ENCODE results near the gene DOC2B. TPM values are rescaled to one million over a fixed set of nuclear protein-coding genes. Genes with fewer than 3 reads are reported as not detected.
"Not testable (repeated sequence)": the region's sequence is repeated elsewhere in the genome, so short reads cannot be mapped to it uniquely, and the experiment has no call there.

The DOC2B gene
- 2.8 and 77.6 TPM in 2 replicates for total RNA-seq

- peak; percentile 43 for DNase-seq (ENCODE audit: low read depth)
Observed at GRCh38 chr17:181245-182049, at the start of gene DOC2B. Gene DOC2B, minus strand, starts transcription at chr17:181650. Its CDS starts 171 bp downstream, at chr17:181479.

DNA sequence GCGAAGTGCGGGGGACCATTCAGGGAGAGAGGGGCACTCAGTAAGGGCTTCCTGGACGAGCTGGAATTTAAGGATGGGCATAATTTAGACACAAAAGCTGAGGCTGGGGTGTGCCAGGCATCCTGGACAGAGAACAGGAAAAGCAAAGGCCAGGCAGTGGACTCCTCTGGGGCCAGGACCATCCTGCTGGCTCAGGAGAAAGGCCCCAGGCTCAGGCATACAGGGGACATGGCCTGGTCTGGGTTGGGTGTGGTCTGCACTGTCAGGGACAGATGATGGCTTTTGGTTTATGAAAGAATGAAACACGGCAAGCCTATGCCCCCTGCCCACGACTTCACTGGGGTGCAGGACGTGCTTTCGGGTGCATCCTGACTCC lies 48.9 kb upstream of the DOC2B start:
- DNase-seq (ENCODE audit: low read depth) = no peak

DNA sequence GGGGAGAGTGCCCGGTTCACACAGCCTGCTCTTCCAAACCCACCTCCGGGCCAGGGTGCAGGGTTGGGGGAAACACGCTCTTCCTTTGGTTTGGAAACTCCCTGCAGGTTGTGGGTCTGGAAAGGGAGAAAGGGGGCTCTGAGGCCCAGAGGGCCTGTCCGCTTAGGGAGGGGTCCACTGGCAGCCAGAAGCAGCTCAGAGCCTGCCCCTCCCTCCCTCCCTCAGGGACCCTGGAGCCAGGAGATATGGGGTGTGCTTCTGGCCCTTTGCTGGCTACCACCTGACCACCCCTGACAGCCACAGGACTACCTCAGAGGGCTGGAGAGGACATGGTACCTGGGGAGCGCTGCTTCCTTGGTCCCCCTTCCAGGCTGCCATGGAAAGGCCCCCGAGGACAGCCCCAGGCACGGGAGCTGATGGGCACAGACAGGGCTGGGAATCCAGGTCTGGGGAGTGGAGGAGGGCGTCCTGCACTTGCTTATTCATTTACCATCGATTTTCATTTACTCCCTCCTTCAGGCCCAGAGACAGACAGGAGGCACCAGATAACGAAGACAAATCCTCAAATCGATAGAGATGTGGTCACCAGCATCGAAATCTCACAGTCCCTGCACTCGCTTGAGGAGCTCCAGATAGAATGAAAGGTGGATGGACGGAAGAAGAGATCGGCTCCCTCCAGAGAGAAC lies 48.4 kb upstream of the DOC2B start:
- no peak for DNase-seq (ENCODE audit: low read depth)

- DNase-seq (ENCODE audit: low read depth) = no peak
Observed at GRCh38 chr17:228951-229708, 47.7 kb upstream of the DOC2B start.

DNA sequence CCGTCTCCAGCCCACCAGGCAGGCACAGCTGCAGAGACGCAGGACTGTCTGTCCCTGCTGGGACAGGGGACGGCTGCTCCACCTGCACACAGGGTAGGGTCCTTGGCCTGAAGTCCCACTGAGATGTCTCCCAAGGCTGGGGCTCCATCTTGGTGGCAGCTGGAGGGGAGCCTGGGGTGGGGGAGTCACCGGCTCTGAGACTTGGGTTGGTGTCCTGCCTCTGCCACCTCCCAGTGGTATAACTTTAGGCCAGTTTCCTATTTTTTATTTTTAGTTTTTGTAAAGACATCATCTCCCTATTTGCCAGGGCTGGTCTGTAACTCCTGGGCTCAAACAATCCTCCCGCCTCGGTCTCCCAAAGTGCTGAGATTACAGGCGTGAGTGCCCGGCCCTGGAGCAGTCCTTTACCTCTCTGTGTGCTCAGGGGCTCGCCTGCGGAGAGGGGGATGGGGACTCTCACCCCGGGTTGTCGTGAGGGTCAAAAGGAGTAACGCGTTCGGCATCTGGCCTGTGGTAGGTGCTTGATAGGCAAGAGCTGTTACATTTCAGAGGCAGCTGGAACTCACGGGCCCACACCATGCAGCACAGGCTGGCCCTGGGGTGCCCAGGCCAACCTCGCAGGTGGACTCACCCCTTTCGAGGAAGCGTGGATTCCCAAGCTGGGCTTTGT lies 46.6 kb upstream of the DOC2B start:
- no peak for DNase-seq (ENCODE audit: low read depth)

DNA sequence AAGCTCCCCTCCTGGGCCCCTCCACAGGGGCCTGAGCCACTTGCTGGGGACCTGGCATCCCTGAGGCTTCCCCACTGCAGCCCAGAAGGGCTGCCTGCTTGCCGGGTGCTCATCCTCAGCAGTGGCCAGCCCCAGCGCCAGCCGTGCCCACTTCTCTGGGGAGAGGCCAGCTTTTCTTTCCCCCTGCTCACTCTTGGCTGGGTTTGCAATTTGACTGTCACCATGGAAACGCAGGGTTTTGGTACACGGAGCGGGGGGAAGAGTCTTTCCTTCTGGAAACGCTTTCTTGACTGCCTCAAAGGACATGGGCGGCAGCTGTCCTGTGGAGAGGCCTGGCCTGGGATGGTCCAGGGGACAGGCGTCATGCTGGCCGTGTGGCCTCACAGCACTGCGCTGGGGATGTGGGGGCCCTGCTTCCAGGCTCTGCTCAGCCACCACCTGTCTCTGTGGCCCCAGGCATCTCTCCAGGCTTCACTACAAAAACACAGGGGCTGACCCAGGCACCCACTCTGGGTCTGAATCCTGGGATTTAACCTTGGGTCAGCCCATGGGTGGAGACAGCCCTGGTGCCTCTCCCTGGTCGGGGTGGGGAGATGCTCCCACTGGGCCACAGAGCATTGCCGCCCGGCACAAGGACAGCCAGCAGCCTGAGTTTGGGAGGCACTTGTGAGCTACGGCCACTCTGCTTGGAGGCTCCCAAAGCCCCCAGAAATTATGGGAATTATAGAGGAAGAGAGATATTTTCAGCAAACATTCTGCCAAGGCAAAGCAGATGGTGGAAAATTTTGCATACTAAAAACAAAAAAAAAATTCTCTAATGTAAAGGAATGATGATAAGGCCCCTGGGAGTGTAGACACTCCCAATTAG lies 45.9 kb upstream of the DOC2B start:
- no peak for DNase-seq (ENCODE audit: low read depth)

DNA sequence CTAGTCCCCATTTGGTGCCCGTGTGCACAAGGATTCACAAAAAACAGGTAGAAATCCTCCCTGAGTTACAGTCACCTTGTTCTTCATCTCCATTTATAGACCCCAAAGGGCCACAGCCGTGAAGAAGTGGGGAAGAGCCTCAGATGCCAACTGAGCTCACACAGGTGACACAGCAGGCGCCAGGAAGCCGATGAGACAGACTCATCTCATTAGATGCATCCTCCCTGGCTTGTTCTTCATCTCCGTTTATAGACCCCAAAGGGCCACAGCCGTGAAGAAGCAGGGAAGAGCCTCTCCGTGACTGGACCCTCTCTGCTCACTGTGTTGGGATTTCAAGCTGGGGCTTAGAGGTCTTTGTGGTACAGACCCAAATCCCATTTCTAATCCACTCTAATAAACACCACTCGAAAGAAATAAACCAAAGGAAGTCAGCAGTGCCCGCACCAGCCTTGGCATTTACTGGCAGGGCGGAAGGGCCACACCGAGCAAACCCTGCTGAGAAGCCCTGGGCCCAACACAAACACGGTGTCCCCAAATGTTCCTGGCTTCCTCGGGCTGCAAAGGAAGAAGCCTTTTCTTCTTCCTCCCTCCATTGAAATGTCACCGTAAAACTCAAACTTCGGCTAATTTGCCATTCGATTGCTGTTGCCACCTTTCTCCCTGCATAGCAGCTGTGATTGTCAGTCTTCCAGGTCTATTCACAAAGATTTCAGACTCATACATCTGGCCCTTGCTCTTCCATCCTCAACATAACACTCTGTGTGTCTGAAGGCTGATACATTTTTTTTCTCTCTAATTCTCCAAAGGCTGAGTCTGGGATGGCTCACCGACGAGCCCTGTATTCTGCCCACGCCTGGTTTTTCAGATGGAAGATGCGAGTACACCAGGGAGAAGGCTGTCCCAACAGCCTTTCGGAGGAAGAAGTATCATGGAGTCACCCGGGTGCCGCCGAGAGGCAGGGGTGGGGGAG lies 44.9 kb upstream of the DOC2B start:
- no peak for DNase-seq (ENCODE audit: low read depth)

- DNase-seq (ENCODE audit: low read depth) = no peak
Observed at GRCh38 chr17:225551-225950, 44.1 kb upstream of the DOC2B start.

- DNase-seq (ENCODE audit: low read depth) = not testable (repeated sequence)
Observed at GRCh38 chr17:224576-224975, 43.1 kb upstream of the DOC2B start.

GRCh38 chr17:223723-224471 lies 42.4 kb upstream of the DOC2B start:
- no peak for DNase-seq (ENCODE audit: low read depth)

DNA sequence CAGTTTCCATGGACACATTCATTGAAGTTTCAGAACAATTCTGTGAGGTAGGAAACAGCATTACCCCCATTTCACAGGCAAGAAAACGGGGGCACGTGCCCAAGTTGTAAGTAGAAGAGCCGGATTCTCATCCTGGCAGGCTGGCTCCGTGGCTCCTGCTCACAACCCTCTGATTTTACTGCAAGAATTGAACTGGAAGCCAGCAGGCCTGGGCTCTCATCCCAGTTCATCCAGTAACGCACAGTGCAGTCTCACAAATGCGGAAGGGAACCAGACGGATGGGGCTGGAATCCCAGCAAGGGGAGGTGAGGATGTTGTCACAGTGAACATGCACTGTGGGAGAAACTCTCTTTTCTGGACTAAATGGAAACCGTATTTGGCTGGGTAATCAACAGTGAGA lies 40.7 kb upstream of the DOC2B start:
- no peak for DNase-seq (ENCODE audit: low read depth)

- no peak for DNase-seq (ENCODE audit: low read depth)
Observed at GRCh38 chr17:219696-220095, 38.2 kb upstream of the DOC2B start.

DNA sequence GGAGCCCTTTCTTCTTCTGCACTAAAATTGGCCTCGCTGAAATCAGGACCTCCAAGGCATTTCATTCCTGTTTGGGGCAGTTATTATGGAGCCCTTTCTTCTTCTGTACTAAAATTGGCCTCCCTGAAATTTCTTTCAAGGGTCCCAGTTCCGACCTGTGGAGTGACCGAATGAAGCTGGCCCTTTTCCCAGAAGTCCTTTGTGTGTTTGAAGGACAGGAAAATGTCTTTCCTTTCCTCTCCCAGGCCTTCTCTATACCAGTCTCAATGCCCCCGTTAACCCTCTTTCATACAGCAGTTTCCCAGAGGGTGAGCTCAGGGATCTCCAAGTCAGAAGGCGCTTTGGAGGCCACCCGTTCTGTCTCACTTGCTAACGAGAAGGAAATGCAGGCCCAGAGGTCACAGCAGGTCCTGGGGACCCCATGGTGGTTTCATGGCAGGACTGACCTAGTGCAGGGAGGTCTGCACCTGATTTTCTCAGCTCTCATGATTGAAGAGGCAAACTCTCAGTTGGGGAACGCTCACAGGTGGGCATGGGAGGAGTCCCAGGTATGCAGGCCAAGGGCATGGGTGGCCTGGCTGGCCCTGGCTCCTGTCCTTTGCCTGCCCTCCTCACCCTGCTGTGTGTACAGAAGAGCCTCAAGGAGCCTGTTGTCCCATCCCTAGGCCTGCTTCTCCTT lies 37.1 kb upstream of the DOC2B start:
- DNase-seq (ENCODE audit: low read depth) = no peak

DNA sequence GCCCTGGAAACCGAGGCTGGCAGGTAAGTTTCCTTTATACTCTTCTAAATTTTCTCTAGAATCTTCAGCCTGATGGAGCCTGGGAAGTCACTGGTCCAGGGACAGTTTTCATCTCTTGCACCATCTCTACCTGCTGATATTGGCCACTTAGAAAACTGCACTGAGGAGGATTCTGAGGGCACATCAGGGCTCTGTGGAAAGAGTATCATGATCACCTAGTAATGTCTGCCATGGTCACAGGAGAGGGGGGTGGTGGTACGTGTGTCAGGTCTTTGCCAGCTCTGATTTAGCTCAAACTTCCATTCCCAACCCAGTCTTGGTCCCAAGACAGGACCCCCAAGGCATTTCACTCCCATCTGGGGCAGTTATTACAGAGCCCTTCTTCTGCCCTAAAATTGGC lies 35.2 kb upstream of the DOC2B start:
- DNase-seq (ENCODE audit: low read depth) = no peak

DNA sequence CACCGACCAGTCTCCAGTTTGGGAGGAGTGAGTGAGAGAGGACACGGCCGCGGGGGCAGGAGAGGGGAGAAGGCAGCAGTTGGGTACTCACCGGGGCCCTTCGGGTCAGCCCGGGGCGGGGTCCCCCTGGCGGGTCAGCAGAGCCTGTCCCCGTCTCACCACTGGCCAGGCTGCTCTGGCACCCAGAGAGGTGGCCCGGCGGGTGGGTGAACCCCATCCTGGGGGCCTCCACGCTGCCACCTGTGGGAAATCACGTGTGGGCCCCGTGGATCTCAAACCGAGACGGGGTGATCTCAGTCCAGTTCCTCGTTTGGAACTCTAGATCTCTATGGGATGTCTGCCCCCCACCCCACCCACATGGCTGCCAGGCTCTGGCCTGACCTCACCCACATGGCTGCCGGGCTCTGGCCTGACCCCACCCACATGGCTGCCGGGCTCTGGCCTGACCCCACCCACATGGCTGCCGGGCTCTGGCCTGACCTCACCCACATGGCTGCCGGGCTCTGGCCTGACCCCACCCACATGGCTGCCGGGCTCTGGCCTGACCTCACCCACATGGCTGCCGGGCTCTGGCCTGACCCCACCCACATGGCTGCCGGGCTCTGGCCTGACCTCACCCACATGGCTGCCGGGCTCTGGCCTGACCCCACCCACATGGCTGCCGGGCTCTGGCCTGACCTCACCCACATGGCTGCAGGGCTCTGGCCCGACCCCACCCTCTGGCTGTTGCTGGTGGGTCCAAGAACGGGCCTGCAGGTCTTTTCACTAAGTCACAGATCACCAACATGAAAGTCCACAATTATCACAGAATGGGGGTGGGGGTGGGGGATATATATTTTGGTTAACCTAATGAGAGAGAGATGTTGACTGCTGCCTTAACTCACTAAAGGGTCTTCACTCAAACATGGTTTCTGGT lies 34.4 kb upstream of the DOC2B start:
- not testable (repeated sequence) for DNase-seq (ENCODE audit: low read depth)

DNA sequence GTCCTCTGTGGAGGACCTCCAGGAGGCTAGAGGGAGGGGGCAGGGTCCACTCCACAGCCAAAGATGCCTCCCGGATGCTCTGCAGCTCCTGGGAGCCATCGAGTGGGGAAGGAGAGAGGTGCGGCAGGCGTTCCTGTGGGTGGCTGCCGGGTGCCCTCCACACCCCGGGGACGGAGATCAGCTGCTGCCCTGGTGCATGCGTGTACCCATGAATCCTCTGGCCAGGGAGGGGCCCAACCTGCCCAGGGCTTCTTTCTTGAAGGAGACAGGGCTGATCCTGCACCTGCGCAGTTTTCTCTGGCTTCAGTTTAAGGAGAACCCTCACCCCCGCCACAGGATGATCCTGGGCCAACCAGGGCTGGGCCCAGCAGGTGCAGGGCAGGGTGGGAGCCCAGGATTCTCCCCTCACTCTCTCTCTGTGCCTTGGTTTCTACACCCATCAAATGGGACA lies 33.5 kb upstream of the DOC2B start:
- DNase-seq (ENCODE audit: low read depth) = no peak
